GM12878 (cell line): ENCODE data around the gene C1orf35. TPM values are rescaled to one million over a fixed set of nuclear protein-coding genes. Genes with fewer than 3 reads are reported as not detected.

Experiments used
- ATAC-seq: fragments of 200-7000 bp; cut with Tn5 transposase; 3 replicates; pipeline ENCODE4 v1.9.1; 2020; ENCODE audit warnings: mild to moderate bottlenecking, moderate library complexity
- BruUV-seq: library from RNA; stranded (reverse); fragments of 400-500 nt; replicated peaks from 2 replicates; lab custom pipeline; 2021; lab: Mats Ljungman, UMichigan
- CTCF ChIA-PET: fragments of 300-600 bp; sonication (Branson Sonifier 250); formaldehyde crosslinking; extraction: SDS; loops from one replicate; lab custom pipeline; 2021; ENCODE audit warnings: inconsistent platforms; lab: Yijun Ruan, JAX
- POLR2A ChIA-PET: fragments of 350-600 bp; formaldehyde crosslinking; extraction: SDS; loops from one replicate; lab custom pipeline; 2021; ENCODE audit warnings: inconsistent platforms; lab: Charles Lee
- RAD21 ChIA-PET: fragments of 300-600 bp; sonication (Branson Sonifier 250); formaldehyde crosslinking; loops from one replicate; lab custom pipeline; 2023; ENCODE audit warnings: antibody characterized with exemption; ENCODE audit not compliant: unreplicated experiment; lab: Charles Lee
- SMC1A ChIA-PET: fragments of 300-600 bp; sonication (Branson Sonifier 250); formaldehyde crosslinking; loops from one replicate; lab custom pipeline; 2023; ENCODE audit not compliant: unreplicated experiment, uncharacterized antibody; lab: Charles Lee
- DNase-seq: peaks from one replicate; pipeline ENCODE4 v3.0.0-alpha.2; 2011; ENCODE audit warnings: low read depth, low spot score
- FAIRE-seq: peaks from 3 replicates; lab custom pipeline; 2011; peaks lifted over from hg19 to GRCh38; lab: Jason Lieb, UNC
- H2AFZ ChIP-seq: 2 replicates; pipeline ENCODE4 v1.6.0; 2011; ENCODE audit warnings: low read depth, low read length, control low read depth; ENCODE audit not compliant: control insufficient read depth
- H3K27ac ChIP-seq: 2 replicates; pipeline ENCODE4 v1.5.1; 2011; ENCODE audit warnings: control low read depth; ENCODE audit not compliant: control insufficient read depth, insufficient read depth
- H3K27me3 ChIP-seq, 2 experiments: replicated peaks in 1 of 2; 2 replicates each; pipeline versions ENCODE4 v1.6.0 to v1.6.1; 2011; ENCODE audit warnings: low read length in 1 of 2; ENCODE audit not compliant: control insufficient read depth in 2 of 2, insufficient read depth in 2 of 2
- H3K36me3 ChIP-seq, 2 experiments: 2 replicates each; pipeline ENCODE4 v1.5.1; 2011; ENCODE audit warnings: low read length in 1 of 2; ENCODE audit not compliant: control insufficient read depth in 2 of 2, insufficient read depth in 2 of 2
- H3K4me1 ChIP-seq: 2 replicates; pipeline ENCODE4 v1.6.1; 2011; ENCODE audit warnings: mild to moderate bottlenecking, low read length, moderate library complexity, mixed read lengths; ENCODE audit not compliant: control insufficient read depth, insufficient read depth
- H3K4me2 ChIP-seq: 2 replicates; pipeline ENCODE4 v1.6.0; 2011; ENCODE audit warnings: control low read depth; ENCODE audit not compliant: control insufficient read depth, insufficient read depth
- H3K4me3 ChIP-seq: fragments of 200-600 bp; sonication (generic); 2 replicates; pipeline ENCODE4 v1.5.1; 2016
- H3K79me2 ChIP-seq: 2 replicates; pipeline ENCODE4 v1.6.0; 2011; ENCODE audit warnings: low read length; ENCODE audit not compliant: control insufficient read depth, insufficient read depth
- H3K9ac ChIP-seq: 2 replicates; pipeline ENCODE4 v1.8.0; 2011; ENCODE audit warnings: low read length, control low read depth, mixed read lengths; ENCODE audit not compliant: control insufficient read depth, insufficient read depth
- H3K9me3 ChIP-seq: replicated peaks from 3 replicates; pipeline ENCODE4 v1.5.1; 2011; ENCODE audit warnings: mild to moderate bottlenecking, low read length; ENCODE audit not compliant: control insufficient read depth, insufficient read depth
- H4K20me1 ChIP-seq: 2 replicates; pipeline ENCODE4 v1.6.0; 2011; ENCODE audit not compliant: control insufficient read depth, insufficient read depth
- BHLHE40 ChIP-seq, 2 experiments: fragments of 450-650 bp in 1 of 2; IDR thresholded peaks; 2 replicates each; pipeline ENCODE4 v1.6.1; 2011 to 2017; ENCODE audit warnings: low read depth in 2 of 2, borderline replicate concordance in 1 of 2, improper control_type of control experiment in 1 of 2, low read length in 1 of 2, mild to moderate bottlenecking in 1 of 2
- HCFC1 ChIP-seq: fragments of 150-350 bp; IDR thresholded peaks from 2 replicates; pipeline ENCODE4 v1.6.1; 2014; ENCODE audit warnings: low read length
- PML ChIP-seq: IDR thresholded peaks from 2 replicates; pipeline ENCODE4 v1.6.1; 2012; ENCODE audit warnings: low read length, inconsistent platforms
- WGBS: methylation state at CpG from one replicate; pipeline ENCODE4 v1.1.6; 2016; ENCODE audit warnings: low lambda C conversion rate; ENCODE audit not compliant: insufficient replicate concordance, insufficient coverage; ENCODE audit errors: missing lambda C conversion rate; 5-methylcytosine and 5-hydroxymethylcytosine counted together
- in situ Hi-C: fragments of 300-500 bp; cut with MboI; formaldehyde crosslinking; loops from 9 replicates; pipeline ENCODE4 v1.14.3; 2018; ENCODE audit warnings: mixed read lengths
- intact Hi-C: fragments of 100-400 bp; cut with micrococcal nuclease; formaldehyde crosslinking; loops from one replicate; pipeline ENCODE4 v1.14.2; 2022; ENCODE audit not compliant: unreplicated experiment
- polyA plus RNA-seq, 11 experiments: library from polyadenylated mRNA; depleted of rRNA in 4 of 11; unstranded in 6 of 11; stranded (reverse) in 5 of 11; fragments of >200 nt; fragmentation: Nextera tagmentation in 4 of 11; fragmentation: Illumina TruSeq in 1 of 11; extraction: Ambion mirVana in 4 of 11; extraction: Trizol in 1 of 11; gene quantifications; 1 replicate in 1 of 11; 2 replicates in 10 of 11; pipeline versions ENCODE4 v1.2.1 to v1.2.3, GENCODE V29; 2011 to 2016; ENCODE audit warnings: inconsistent platforms in 2 of 11, missing spikeins in 2 of 11, low read depth in 1 of 11
- total RNA-seq, 4 experiments: library from RNA; depleted of rRNA in 3 of 4; stranded (reverse); fragments of >200 nt in 3 of 4; fragmentation: Illumina TruSeq in 1 of 4; extraction: Trizol in 1 of 4; gene quantifications; 2 replicates each; pipeline versions ENCODE4 v1.2.1 to v1.2.3, GENCODE V29; 2013 to 2021
- TF ChIP-seq, protein P1 (sequence below): IDR thresholded peaks from 2 replicates; pipeline ENCODE4 v1.6.1; 2011; ENCODE audit warnings: borderline replicate concordance, low read depth, mild to moderate bottlenecking, moderate library complexity, mixed read lengths, low read length; ENCODE audit not compliant: insufficient read depth; ENCODE audit errors: extremely low read length

The C1orf35 gene
- total and polyA plus RNA-seq, 10 of the 15 experiments (the other 5 are each of a cell fraction or from before 2014, with no cell fraction given), result 2.5 to 27.0 (median 10.6) TPM

DNA sequence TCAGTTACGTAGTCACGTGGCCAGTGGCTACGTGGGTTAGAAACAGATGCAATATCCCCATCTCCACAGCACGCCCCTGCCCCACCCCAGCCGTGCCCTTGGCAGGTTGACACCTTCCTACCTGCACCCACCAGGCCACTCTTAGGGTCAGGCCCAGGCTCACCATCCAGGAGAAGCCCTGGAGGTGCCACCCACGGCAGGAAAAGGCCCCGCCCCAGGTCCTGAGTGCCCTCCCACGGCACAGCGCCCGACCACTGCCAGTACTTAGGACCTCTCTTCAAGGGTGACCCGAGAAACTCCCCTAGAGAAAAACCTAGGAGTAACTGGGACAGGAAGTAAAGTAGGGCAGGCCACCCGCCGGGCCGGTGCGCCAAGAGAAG lies 1.5 kb downstream of the C1orf35 start:
- Histone ChIP-seq H3K9me3 (no peaks in the 10 kb centered on the region), H3K27me3 (no peaks in the 10 kb centered on the region), H3K36me3 (peaks cover 2 to 38% of the 10 kb centered on the region in 2 experiments; a peak in 3 of 4 replicates), H3K4me2 (peak overlapping the region; percentile 66), H4K20me1 (peaks cover 5% of the 10 kb centered on the region), H3K4me3 (peak overlapping the region; percentile 87), H2AFZ (no peak overlapping the region), H3K79me2 (peaks cover 21% of the 10 kb centered on the region), H3K9ac (peak overlapping the region; percentile 40; the same call in 1 of the 2 replicates), H3K4me1 (peaks cover 10% of the 10 kb centered on the region), H3K27ac (no peak overlapping the region; the same call in 1 of the 2 replicates)
- in situ Hi-C loops (no loop called here), intact Hi-C loops (no loop called here)
- TF ChIP-seq HCFC1 (no peak), PML (no peak), BHLHE40 (IDR thresholded peaks at IDR 0.05; ENCODE audit: borderline replicate concordance in 1 of 2, low read depth in 2 of 2, low read length in 1 of 2) (no peak)
- TF ChIP-seq, protein P1, sequence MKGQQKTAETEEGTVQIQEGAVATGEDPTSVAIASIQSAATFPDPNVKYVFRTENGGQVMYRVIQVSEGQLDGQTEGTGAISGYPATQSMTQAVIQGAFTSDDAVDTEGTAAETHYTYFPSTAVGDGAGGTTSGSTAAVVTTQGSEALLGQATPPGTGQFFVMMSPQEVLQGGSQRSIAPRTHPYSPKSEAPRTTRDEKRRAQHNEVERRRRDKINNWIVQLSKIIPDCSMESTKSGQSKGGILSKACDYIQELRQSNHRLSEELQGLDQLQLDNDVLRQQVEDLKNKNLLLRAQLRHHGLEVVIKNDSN, result peak; percentile 22
- ATAC-seq (peak; percentile 1), DNase-seq (no peak), FAIRE-seq (no peak)
- ChIA-PET CTCF (interaction anchor here (0.8 to 1.0 kb wide), 2 partner anchors 17 to 102 kb away, joined by 3 to 5 read pairs; no protein-coding TSS in a partner anchor), SMC1A (no interaction called here), POLR2A (interaction anchor here (1.2 kb wide), 1 partner anchor 15 kb away, joined by 5 read pairs; no protein-coding TSS in a partner anchor), RAD21 (interaction anchor here (0.6 to 1.2 kb wide), 6 partner anchors 10 to 103 kb away, joined by 3 to 4 read pairs (median 3); no protein-coding TSS in a partner anchor)
- no TSS peak for BruUV-seq
- WGBS, result 2% methylated on average over 15 of the region's 15 CpGs
